ENCODE data around the gene POU2F2.

GRCh38 chr19:42175952-42176648 lies 43.9 kb upstream of the POU2F2 start:
- no peak for TF ChIP-seq CTCF (IDR thresholded peaks at IDR 0.05; ENCODE audit: borderline replicate concordance, extremely low read depth, low read length, poor library complexity, severe bottlenecking)
- TF ChIP-seq EZH2 (IDR thresholded peaks at IDR 0.05; ENCODE audit: borderline replicate concordance, low read depth, low read length, severe bottlenecking): peak; percentile 89
